ENCODE results near the gene POU6F2. TPM values are rescaled to one million over a fixed set of nuclear protein-coding genes. Genes with fewer than 3 reads are reported as not detected.

Gene POU6F2
- total RNA-seq, 1 experiment from 2014 or later = 0.27 TPM

GRCh38 chr7:39100270-39100669 lies 122.6 kb downstream of the POU6F2 start:
- no peak for DNase-seq (ENCODE audit: low read depth, low spot score)
- no peaks in the 10 kb centered on the region for H3K36me3 ChIP-seq (ENCODE audit: control insufficient read depth in 1 of 2, insufficient read depth in 2 of 2, low read length in 2 of 2)
- peaks cover 12% of the 10 kb centered on the region; the same call in 1 of the 2 replicates for H3K27me3 ChIP-seq (ENCODE audit: insufficient read depth, low read length)
- no peak overlapping the region for H3K4me2 ChIP-seq (ENCODE audit: low read length)
- intact Hi-C loops (cut with micrococcal nuclease) = no loop called here
- no peaks in the 10 kb centered on the region for H3K9me3 ChIP-seq (ENCODE audit: control insufficient read depth in 1 of 2, insufficient read depth in 1 of 2, low read depth in 1 of 2, low read length in 2 of 2)
- H3K79me2 ChIP-seq (ENCODE audit: insufficient read depth, low read length) = no peaks in the 10 kb centered on the region
- TF ChIP-seq SRF (IDR thresholded peaks at IDR 0.05; ENCODE audit: low read depth) = no peak
- no peak for TF ChIP-seq YY1 (IDR thresholded peaks at IDR 0.05; ENCODE audit: extremely low read depth, insufficient replicate concordance, low read depth, low read length)
- no peak for TF ChIP-seq SP1 (IDR thresholded peaks at IDR 0.05; ENCODE audit: low read depth)
- no peak for TF ChIP-seq EZH2phosphoT487 (IDR thresholded peaks at IDR 0.05; ENCODE audit: borderline replicate concordance)
- TF ChIP-seq RAD21 (IDR thresholded peaks at IDR 0.05; ENCODE audit: low read depth) = no peak
- no peak for TF ChIP-seq POLR2AphosphoS5 (IDR thresholded peaks at IDR 0.05; ENCODE audit: low read depth, low read length)
- POLR2A ChIA-PET = no interaction called here
- no peak overlapping the region for H2AFZ ChIP-seq (ENCODE audit: low read depth, low read length, poor library complexity, severe bottlenecking)
- no peaks in the 10 kb centered on the region for H4K20me1 ChIP-seq (ENCODE audit: insufficient read depth)
- RAD21 ChIA-PET (ENCODE audit: low non-redundant PET in 1 of 2, low total read pairs in 2 of 2, uncharacterized antibody in 2 of 2, unreplicated experiment in 2 of 2) = no interaction called here
- H3K9ac ChIP-seq (ENCODE audit: low read length) = no peak overlapping the region
- no peak overlapping the region for H3K4me3 ChIP-seq (replicated peaks in 1 of 2; ENCODE audit: low read depth in 1 of 2, low read length in 2 of 2)
- H3K9me2 ChIP-seq (ENCODE audit: insufficient read depth) = no peaks in the 10 kb centered on the region
- BruUV-seq (replicated peaks) = no TSS peak
- no peaks in the 10 kb centered on the region for H3K4me1 ChIP-seq (ENCODE audit: control insufficient read depth in 1 of 2, insufficient read depth in 2 of 2, low read length in 2 of 2)
- CTCF ChIA-PET = no interaction called here
- no peak overlapping the region for H3K27ac ChIP-seq (ENCODE audit: low read depth, low read length)
- ATAC-seq = no peak

GRCh38 chr7:39102234-39102633 lies 124.5 kb downstream of the POU6F2 start:
- TF ChIP-seq TCF7L2 (IDR thresholded peaks at IDR 0.05; ENCODE audit: borderline replicate concordance, extremely low read depth, insufficient read depth, insufficient read length) (no peak), ZFX (IDR thresholded peaks at IDR 0.05) (no peak), EZH2phosphoT487 (IDR thresholded peaks at IDR 0.05; ENCODE audit: borderline replicate concordance) (no peak), CBX3 (IDR thresholded peaks at IDR 0.05; ENCODE audit: low read depth) (no peak), MAX (IDR thresholded peaks at IDR 0.05) (no peak), ZBTB33 (IDR thresholded peaks at IDR 0.05; ENCODE audit: extremely low read depth, insufficient replicate concordance, low read length) (no peak), JUND (IDR thresholded peaks at IDR 0.05) (no peak), EZH2 (IDR thresholded peaks at IDR 0.05) (no peak), ZNF274 (IDR thresholded peaks at IDR 0.05; ENCODE audit: low read depth, low read length) (no peak)
- Histone ChIP-seq H3K27ac (ENCODE audit: low read depth, low read length) (no peak overlapping the region), H3K4me2 (ENCODE audit: low read length) (no peak overlapping the region), H2AFZ (ENCODE audit: low read depth, low read length, poor library complexity, severe bottlenecking) (no peak overlapping the region), H3K4me3 (replicated peaks in 1 of 2; ENCODE audit: low read depth in 1 of 2, low read length in 2 of 2) (no peak overlapping the region), H3K9me2 (ENCODE audit: insufficient read depth) (no peaks in the 10 kb centered on the region), H3K79me2 (ENCODE audit: insufficient read depth, low read length) (no peaks in the 10 kb centered on the region), H3K36me3 (ENCODE audit: control insufficient read depth in 1 of 2, insufficient read depth in 2 of 2, low read length in 2 of 2) (no peaks in the 10 kb centered on the region), H3K9me3 (ENCODE audit: control insufficient read depth in 1 of 2, insufficient read depth in 1 of 2, low read depth in 1 of 2, low read length in 2 of 2) (no peaks in the 10 kb centered on the region), H3K27me3 (ENCODE audit: insufficient read depth, low read length) (peaks cover 12% of the 10 kb centered on the region; the same call in 1 of the 2 replicates), H3K9ac (ENCODE audit: low read length) (no peak overlapping the region), H3K4me1 (ENCODE audit: control insufficient read depth in 1 of 2, insufficient read depth in 2 of 2, low read length in 2 of 2) (no peaks in the 10 kb centered on the region), H4K20me1 (ENCODE audit: insufficient read depth) (no peaks in the 10 kb centered on the region)
- POLR2A ChIA-PET = no interaction called here
- RAD21 ChIA-PET (ENCODE audit: low non-redundant PET in 1 of 2, low total read pairs in 2 of 2, uncharacterized antibody in 2 of 2, unreplicated experiment in 2 of 2) = no interaction called here
- intact Hi-C loops (cut with micrococcal nuclease) = no loop called here
- ATAC-seq (no peak), DNase-seq (ENCODE audit: low read depth, low spot score) (no peak)
- CTCF ChIA-PET = no interaction called here
- no TSS peak for BruUV-seq (replicated peaks)
